Measurements from ENCODE around the gene LDLRAD2.
"Not testable (repeated sequence)": the region's sequence is repeated elsewhere in the genome, so short reads cannot be mapped to it uniquely, and the experiment has no call there.

Gene LDLRAD2

GRCh38 chr1:21811875-21812305, at the start of gene LDLRAD2:
LDLRAD2 (plus strand) TSS chr1:21812265; CDS start chr1:21812452, 187 bp downstream.
- DNase-seq, result no peak

GRCh38 chr1:21763236-21763635, 48.8 kb upstream of the LDLRAD2 start:
- peak; percentile 72 for DNase-seq

- no peak for DNase-seq
Measured at GRCh38 chr1:21763694-21764419, 48.2 kb upstream of the LDLRAD2 start.

GRCh38 chr1:21764615-21765423, 47.2 kb upstream of the LDLRAD2 start:
- DNase-seq, result peak; percentile 33

- DNase-seq, result no peak
Measured at GRCh38 chr1:21766210-21766609, 45.9 kb upstream of the LDLRAD2 start.

GRCh38 chr1:21767106-21767505, 45.0 kb upstream of the LDLRAD2 start:
- DNase-seq, result not testable (repeated sequence)

GRCh38 chr1:21770201-21770600, 41.9 kb upstream of the LDLRAD2 start:
- no peak for DNase-seq

GRCh38 chr1:21770602-21771001, 41.5 kb upstream of the LDLRAD2 start:
- DNase-seq, result not testable (repeated sequence)

- not testable (repeated sequence) for DNase-seq
Measured at GRCh38 chr1:21771672-21772071, 40.4 kb upstream of the LDLRAD2 start.

GRCh38 chr1:21773585-21773984, 38.5 kb upstream of the LDLRAD2 start:
- DNase-seq, result no peak

GRCh38 chr1:21774835-21775549, 37.1 kb upstream of the LDLRAD2 start:
- no peak for DNase-seq

GRCh38 chr1:21775550-21775914, 36.5 kb upstream of the LDLRAD2 start:
- no peak for DNase-seq

GRCh38 chr1:21775985-21776562, 36.0 kb upstream of the LDLRAD2 start:
- no peak for DNase-seq

- DNase-seq, result not testable (repeated sequence)
Measured at GRCh38 chr1:21776925-21777324, 35.1 kb upstream of the LDLRAD2 start.

- no peak for DNase-seq
Measured at GRCh38 chr1:21778405-21778727, 33.7 kb upstream of the LDLRAD2 start.

GRCh38 chr1:21779613-21780521, 32.2 kb upstream of the LDLRAD2 start:
- no peak for DNase-seq

GRCh38 chr1:21781815-21782348, 30.2 kb upstream of the LDLRAD2 start:
- peak; percentile 37 for DNase-seq

GRCh38 chr1:21782349-21782867, 29.7 kb upstream of the LDLRAD2 start:
- DNase-seq, result peak; percentile 68

GRCh38 chr1:21782868-21783678, 29.0 kb upstream of the LDLRAD2 start, which contains the start of gene USP48:
USP48 (minus strand) TSS chr1:21783149; CDS start chr1:21782957, 192 bp downstream.
- peak; percentile 99 for DNase-seq
